H9 (cell line): Measurements from ENCODE around the gene LGALS7B. TPM values are rescaled to one million over a fixed set of nuclear protein-coding genes. Genes with fewer than 3 reads are reported as not detected.

ENCODE experiments used
- DNase-seq: peaks from one replicate; pipeline ENCODE4 v3.0.0-alpha.2; 2017
- H2AFZ ChIP-seq: one replicate; pipeline ENCODE4 v1.6.1; 2013; ENCODE audit warnings: mild to moderate bottlenecking, low read length, control low read depth, moderate library complexity
- H2AK5ac ChIP-seq: 2 replicates; pipeline ENCODE4 v1.6.1; 2013; ENCODE audit warnings: low read length, control low read depth, mixed read lengths; ENCODE audit not compliant: insufficient read length
- H2BK120ac ChIP-seq: one replicate; pipeline ENCODE4 v1.6.1; 2013; ENCODE audit warnings: low read depth, mild to moderate bottlenecking, low read length, control low read depth, inconsistent platforms; ENCODE audit not compliant: poor library complexity, severe bottlenecking
- H2BK12ac ChIP-seq: 2 replicates; pipeline ENCODE4 v1.6.1; 2013; ENCODE audit warnings: low read length, control low read depth, mixed read lengths, low read depth; ENCODE audit not compliant: insufficient read length
- H2BK15ac ChIP-seq: 2 replicates; pipeline ENCODE4 v1.6.1; 2013; ENCODE audit warnings: low read depth, low read length, control low read depth
- H2BK20ac ChIP-seq: one replicate; pipeline ENCODE4 v1.6.1; 2013; ENCODE audit warnings: low read depth, mild to moderate bottlenecking, low read length, control low read depth, inconsistent platforms; ENCODE audit not compliant: poor library complexity, severe bottlenecking
- H2BK5ac ChIP-seq: 2 replicates; pipeline ENCODE4 v1.6.1; 2013; ENCODE audit warnings: low read length, control low read depth, mixed read lengths; ENCODE audit not compliant: insufficient read length
- H3K14ac ChIP-seq: 2 replicates; pipeline ENCODE4 v1.6.1; 2013; ENCODE audit warnings: low read length, control low read depth; ENCODE audit not compliant: insufficient read depth
- H3K18ac ChIP-seq: 2 replicates; pipeline ENCODE4 v1.6.1; 2013; ENCODE audit warnings: low read depth, mild to moderate bottlenecking, mixed read lengths, low read length, control low read depth; ENCODE audit not compliant: insufficient read length
- H3K23ac ChIP-seq: 2 replicates; pipeline ENCODE4 v1.6.1; 2013; ENCODE audit warnings: low read length, control low read depth, mixed read lengths, low read depth; ENCODE audit not compliant: insufficient read length
- H3K23me2 ChIP-seq: 2 replicates; pipeline ENCODE4 v1.6.1; 2013; ENCODE audit warnings: low read depth, mild to moderate bottlenecking, mixed read lengths, low read length, control low read depth; ENCODE audit not compliant: insufficient read length, poor library complexity, severe bottlenecking
- H3K27ac ChIP-seq: 2 replicates; pipeline ENCODE4 v1.5.1; 2013; ENCODE audit warnings: low read length, control low read depth, mixed read lengths, low read depth; ENCODE audit not compliant: insufficient read length
- H3K27me3 ChIP-seq: 2 replicates; pipeline ENCODE4 v1.6.1; 2013; ENCODE audit warnings: low read length, control low read depth, inconsistent platforms; ENCODE audit not compliant: insufficient read depth
- H3K4ac ChIP-seq: 2 replicates; pipeline ENCODE4 v1.6.1; 2013; ENCODE audit warnings: low read depth, mild to moderate bottlenecking, control low read depth, inconsistent platforms, low read length, moderate library complexity
- H3K4me1 ChIP-seq: 2 replicates; pipeline ENCODE4 v1.6.1; 2013; ENCODE audit warnings: low read length, control low read depth, inconsistent platforms; ENCODE audit not compliant: insufficient read depth
- H3K4me2 ChIP-seq: 2 replicates; pipeline ENCODE4 v1.6.1; 2013; ENCODE audit warnings: low read length, control low read depth, mixed read lengths; ENCODE audit not compliant: insufficient read length, insufficient read depth
- H3K56ac ChIP-seq: 2 replicates; pipeline ENCODE4 v1.6.1; 2013; ENCODE audit warnings: low read depth, mild to moderate bottlenecking, mixed read lengths, low read length, control low read depth; ENCODE audit not compliant: insufficient read length
- H3K79me1 ChIP-seq: 2 replicates; pipeline ENCODE4 v1.6.1; 2013; ENCODE audit warnings: low read depth, mild to moderate bottlenecking, moderate library complexity, low read length, control low read depth, inconsistent platforms; ENCODE audit not compliant: insufficient read depth, poor library complexity, severe bottlenecking
- H3K79me2 ChIP-seq: 2 replicates; pipeline ENCODE4 v1.6.1; 2013; ENCODE audit warnings: low read length, control low read depth, inconsistent platforms; ENCODE audit not compliant: insufficient read depth
- H3K9ac ChIP-seq: 2 replicates; pipeline ENCODE4 v1.6.1; 2013; ENCODE audit warnings: low read length, control low read depth, mixed read lengths; ENCODE audit not compliant: insufficient read length; ENCODE audit errors: extremely low read depth
- H3K9me3 ChIP-seq: one replicate; pipeline ENCODE4 v1.6.1; 2013; ENCODE audit warnings: low read depth, low read length, inconsistent platforms; ENCODE audit not compliant: control insufficient read depth
- H3T11ph ChIP-seq: one replicate; pipeline ENCODE4 v1.6.1; 2013; ENCODE audit warnings: mild to moderate bottlenecking, low read length, control low read depth, inconsistent platforms
- H4K20me1 ChIP-seq: one replicate; pipeline ENCODE4 v1.6.1; 2013; ENCODE audit not compliant: control insufficient read depth, insufficient read length, insufficient read depth
- H4K5ac ChIP-seq: 2 replicates; pipeline ENCODE4 v1.6.1; 2013; ENCODE audit warnings: low read depth, mild to moderate bottlenecking, mixed read lengths, low read length, control low read depth; ENCODE audit not compliant: insufficient read length
- H4K8ac ChIP-seq: replicated peaks from 2 replicates; pipeline ENCODE4 v1.6.1; 2013; ENCODE audit warnings: low read length, control low read depth, mixed read lengths, low read depth; ENCODE audit not compliant: insufficient read length
- H4K91ac ChIP-seq: 2 replicates; pipeline ENCODE4 v1.6.1; 2013; ENCODE audit warnings: low read depth, mild to moderate bottlenecking, moderate library complexity, mixed read lengths, low read length, control low read depth; ENCODE audit not compliant: insufficient read length
- H3K27ac Mint-ChIP-seq, 3 experiments: 2 replicates in 2 of 3; 3 replicates in 1 of 3; pipeline ENCODE4 v1.8.0; 2020 to 2021; ENCODE audit warnings: mixed read lengths in 3 of 3, mild to moderate bottlenecking in 1 of 3, moderate library complexity in 1 of 3
- H3K27me3 Mint-ChIP-seq: 2 replicates; pipeline ENCODE4 v1.8.0; 2021; ENCODE audit warnings: low read depth, mild to moderate bottlenecking, moderate library complexity, mixed read lengths
- H3K36me3 Mint-ChIP-seq, 3 experiments: 2 replicates in 2 of 3; 3 replicates in 1 of 3; pipeline ENCODE4 v1.8.0; 2020 to 2021; ENCODE audit warnings: low read depth in 3 of 3, mixed read lengths in 3 of 3; ENCODE audit not compliant: insufficient read depth in 1 of 3
- H3K4me1 Mint-ChIP-seq, 2 experiments: 2 replicates each; pipeline ENCODE4 v1.8.0; 2020; ENCODE audit warnings: mixed read lengths in 2 of 2
- H3K4me3 Mint-ChIP-seq, 2 experiments: 2 replicates in 1 of 2; 3 replicates in 1 of 2; pipeline ENCODE4 v1.8.0; 2020 to 2021; ENCODE audit warnings: mild to moderate bottlenecking in 2 of 2, mixed read lengths in 2 of 2, moderate library complexity in 1 of 2
- H3K9me3 Mint-ChIP-seq, 2 experiments: 2 replicates in 1 of 2; 3 replicates in 1 of 2; pipeline ENCODE4 v1.8.0; 2020; ENCODE audit warnings: mild to moderate bottlenecking in 2 of 2, mixed read lengths in 2 of 2, moderate library complexity in 1 of 2
- CTCF ChIP-seq: fragments of 200-600 bp; sonication (generic); conservative IDR thresholded peaks from 3 replicates; pipeline ENCODE4 v1.8.0; 2021; ENCODE audit warnings: antibody characterized with exemption, mild to moderate bottlenecking
- WGBS: extraction: QIAGEN DNeasy Blood & Tissue Kit; methylation state at CpG from one replicate; pipeline ENCODE4 v1.1.7; 2013; ENCODE audit warnings: missing lambda C conversion rate, low lambda C conversion rate, mixed read lengths; ENCODE audit not compliant: insufficient read length; ENCODE audit errors: extremely low coverage; 5-methylcytosine and 5-hydroxymethylcytosine counted together
- total RNA-seq: library from RNA; stranded (reverse); gene quantifications from 2 replicates; pipeline ENCODE4 v1.2.1, GENCODE V29; 2021

LGALS7B gene
- total RNA-seq, 1 experiment from 2014 or later, result 0.90 TPM

GRCh38 chr19:38739440-38740256, 49.4 kb upstream of the LGALS7B start:
- no peak overlapping the region for H4K91ac ChIP-seq
- no peaks in the 10 kb centered on the region for H3K9me3 ChIP-seq
- H3K79me2 ChIP-seq, result no peaks in the 10 kb centered on the region
- H3K9me3 Mint-ChIP-seq, result no peaks in the 10 kb centered on the region; a peak in 1 of 5 replicates
- no peak overlapping the region for H3K4me3 Mint-ChIP-seq
- H3K27me3 Mint-ChIP-seq, result peaks cover 28% of the 10 kb centered on the region
- no peak overlapping the region for H3K14ac ChIP-seq
- no peak overlapping the region for H2AFZ ChIP-seq
- no peak overlapping the region for H3K23ac ChIP-seq
- no peaks in the 10 kb centered on the region for H4K20me1 ChIP-seq
- H3K27ac Mint-ChIP-seq, result no peak overlapping the region
- DNase-seq, result no peak
- H3K18ac ChIP-seq, result no peak overlapping the region
- H2BK120ac ChIP-seq, result no peak overlapping the region
- H3K27me3 ChIP-seq, result no peaks in the 10 kb centered on the region; the same call in 1 of the 2 replicates
- H3K56ac ChIP-seq, result no peak overlapping the region
- H3K4me1 ChIP-seq, result no peaks in the 10 kb centered on the region; the same call in 1 of the 2 replicates
- H2BK12ac ChIP-seq, result no peak overlapping the region
- no peak overlapping the region for H3K4ac ChIP-seq
- no peak overlapping the region for H4K8ac ChIP-seq
- H3K4me1 Mint-ChIP-seq, result peaks cover 2 to 15% of the 10 kb centered on the region in 2 experiments; a peak in 3 of 4 replicates
- H3K9ac ChIP-seq, result no peak overlapping the region
- H2AK5ac ChIP-seq, result no peak overlapping the region
- H3T11ph ChIP-seq, result no peak overlapping the region
- no peak overlapping the region for H3K4me2 ChIP-seq
- H3K79me1 ChIP-seq, result no peaks in the 10 kb centered on the region
- peaks cover 8% of the 10 kb centered on the region for H3K23me2 ChIP-seq
- no peak overlapping the region for H2BK15ac ChIP-seq
- WGBS, result no CpG with 5 or more reads among the region's 16 CpGs
- H3K36me3 Mint-ChIP-seq, result peaks cover 0 to 6% (median 0%) of the 10 kb centered on the region in 3 experiments; a peak in 3 of 7 replicates
- no peak overlapping the region for H2BK20ac ChIP-seq
- H2BK5ac ChIP-seq, result no peak overlapping the region
- no peak for TF ChIP-seq CTCF
- no peak overlapping the region for H4K5ac ChIP-seq
- H3K27ac ChIP-seq, result no peak overlapping the region
